BLaER1 treated with 17β-estradiol and CSF1 and Interleukin-3, amounts not matched to agents 10 nM and 100 nM (cell line): ENCODE results near the gene PPARG.
"Not testable (repeated sequence)": the region's sequence is repeated elsewhere in the genome, so short reads cannot be mapped to it uniquely, and the experiment has no call there.

Experiments used
- H3K27ac ChIP-seq, 11 experiments: shearing (Covaris generic); formaldehyde crosslinking; 2 replicates each; pipeline ENCODE4 v1.8.1; 2022
- H3K27me3 ChIP-seq, 11 experiments: shearing (Covaris generic); formaldehyde crosslinking; 2 replicates each; pipeline ENCODE4 v1.8.1; 2022
- H3K36me3 ChIP-seq, 11 experiments: shearing (Covaris generic); formaldehyde crosslinking; 2 replicates each; pipeline ENCODE4 v1.8.1; 2022
- H3K4me1 ChIP-seq, 10 experiments: shearing (Covaris generic); formaldehyde crosslinking; 2 replicates each; pipeline ENCODE4 v1.8.1; 2022
- H3K4me2 ChIP-seq, 11 experiments: shearing (Covaris generic); formaldehyde crosslinking; 2 replicates each; pipeline ENCODE4 v1.8.1; 2022
- H3K4me3 ChIP-seq, 10 experiments: shearing (Covaris generic); formaldehyde crosslinking; 2 replicates each; pipeline ENCODE4 v1.8.1; 2022
- H3K9ac ChIP-seq, 11 experiments: shearing (Covaris generic); formaldehyde crosslinking; 2 replicates each; pipeline ENCODE4 v1.8.1; 2022
- H3K9me3 ChIP-seq, 11 experiments: shearing (Covaris generic); formaldehyde crosslinking; replicated peaks in 1 of 11; 2 replicates each; pipeline ENCODE4 v1.8.1; 2022
- H4K20me1 ChIP-seq, 11 experiments: shearing (Covaris generic); formaldehyde crosslinking; 2 replicates each; pipeline ENCODE4 v1.8.1; 2022
- Cebpa-rat ChIP-seq, 11 experiments: shearing (Covaris generic); IDR thresholded peaks; 2 replicates each; pipeline ENCODE4 v1.8.1; 2022

The PPARG gene

DNA sequence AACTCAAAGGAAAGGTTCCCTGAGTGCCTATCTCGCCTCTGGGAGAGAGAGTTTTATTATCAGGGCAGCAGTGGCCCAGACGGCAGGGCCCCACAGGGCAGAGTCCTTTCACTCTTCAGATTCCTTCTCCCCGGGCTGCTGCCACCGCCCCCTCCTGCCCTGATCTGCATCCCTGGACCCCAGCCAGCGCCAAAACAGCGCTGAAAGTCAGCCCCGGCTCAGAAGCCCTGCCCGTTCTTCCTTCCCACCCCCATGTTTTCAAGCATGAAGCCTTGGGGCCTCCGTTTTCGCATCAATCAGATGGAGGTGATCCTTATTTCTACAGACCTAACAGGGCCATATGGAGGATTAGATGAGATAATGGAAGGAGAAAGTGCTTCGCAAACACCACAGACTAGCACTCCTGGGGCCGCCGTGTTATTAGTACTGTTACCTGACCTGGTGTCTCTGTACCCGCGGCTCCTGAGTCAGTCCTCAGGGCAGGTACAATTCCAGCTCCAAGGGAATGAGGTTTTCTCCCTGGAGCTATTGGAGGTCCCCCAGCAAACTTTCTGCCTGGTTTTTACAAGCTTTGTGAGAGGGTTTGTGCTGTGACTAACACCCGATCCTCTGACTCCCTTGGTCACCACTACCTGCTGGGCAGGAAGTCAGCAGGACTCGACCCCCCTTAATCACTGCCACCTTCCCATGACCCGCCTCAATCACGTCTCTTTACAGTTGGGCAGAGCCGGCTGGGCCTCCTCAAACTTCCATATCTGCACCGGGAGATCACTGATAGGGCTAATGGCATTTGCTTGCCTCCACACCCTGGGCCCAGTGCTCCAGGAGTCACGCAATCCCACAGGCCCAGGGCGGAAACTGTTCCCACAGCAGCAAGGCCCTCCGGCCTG, 156.0 kb downstream of the PPARG start:
- no peaks in the 10 kb centered on the region for H3K27me3 ChIP-seq
- H3K4me1 ChIP-seq, result no peaks in the 10 kb centered on the region
- no peak for TF ChIP-seq Cebpa-rat (IDR thresholded peaks at IDR 0.05)
- no peaks in the 10 kb centered on the region for H4K20me1 ChIP-seq
- H3K4me3 ChIP-seq, result no peak overlapping the region
- no peak overlapping the region for H3K4me2 ChIP-seq
- no peak overlapping the region for H3K27ac ChIP-seq
- no peak overlapping the region for H3K9ac ChIP-seq
- H3K36me3 ChIP-seq, result no peaks in the 10 kb centered on the region
- peaks cover 0 to 9% (median 0%) of the 10 kb centered on the region in 11 experiments; a peak in 4 of 22 replicates for H3K9me3 ChIP-seq

DNA sequence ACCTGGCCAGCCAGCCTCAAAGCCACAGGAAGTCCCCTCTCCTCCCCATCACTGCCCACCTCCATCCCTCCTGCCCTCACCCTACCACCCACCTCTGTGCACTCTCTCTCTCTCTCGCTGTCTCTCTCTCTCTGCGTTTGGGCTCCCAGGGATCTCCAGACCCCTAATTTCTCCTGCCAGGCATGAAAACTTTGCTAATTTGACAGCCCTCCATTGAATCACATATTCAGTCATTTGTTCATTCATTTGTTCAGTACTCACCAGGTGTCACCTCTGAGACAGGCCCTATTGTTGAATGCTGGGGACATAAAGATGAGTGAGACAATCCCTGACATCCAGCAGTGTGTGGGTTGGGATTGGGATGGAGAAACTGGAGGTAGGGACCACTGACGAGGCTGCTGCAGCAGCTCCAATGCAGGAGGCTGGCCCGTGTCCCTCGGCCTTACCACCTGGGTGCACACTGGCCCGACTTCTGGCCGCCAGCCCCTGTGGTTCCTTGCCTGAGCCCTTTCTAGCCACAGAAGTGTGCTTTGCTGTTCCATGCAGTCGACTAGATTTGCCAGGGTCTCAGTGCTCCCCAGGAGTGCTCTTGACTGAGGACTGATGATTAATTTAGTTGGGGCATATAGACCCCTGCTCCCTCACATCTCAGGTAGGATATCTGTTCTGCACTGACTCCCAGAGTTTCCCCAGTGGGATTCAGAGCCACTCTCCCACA, 156.8 kb downstream of the PPARG start:
- no peaks in the 10 kb centered on the region for H3K36me3 ChIP-seq
- H3K27me3 ChIP-seq, result no peaks in the 10 kb centered on the region
- H3K9ac ChIP-seq, result no peak overlapping the region
- H4K20me1 ChIP-seq, result no peaks in the 10 kb centered on the region
- no peak for TF ChIP-seq Cebpa-rat (IDR thresholded peaks at IDR 0.05)
- no peak overlapping the region for H3K27ac ChIP-seq
- no peak overlapping the region for H3K4me3 ChIP-seq
- no peaks in the 10 kb centered on the region for H3K4me1 ChIP-seq
- H3K9me3 ChIP-seq, result peaks cover 0 to 14% (median 0%) of the 10 kb centered on the region in 11 experiments; a peak in 4 of 22 replicates
- H3K4me2 ChIP-seq, result no peak overlapping the region

DNA sequence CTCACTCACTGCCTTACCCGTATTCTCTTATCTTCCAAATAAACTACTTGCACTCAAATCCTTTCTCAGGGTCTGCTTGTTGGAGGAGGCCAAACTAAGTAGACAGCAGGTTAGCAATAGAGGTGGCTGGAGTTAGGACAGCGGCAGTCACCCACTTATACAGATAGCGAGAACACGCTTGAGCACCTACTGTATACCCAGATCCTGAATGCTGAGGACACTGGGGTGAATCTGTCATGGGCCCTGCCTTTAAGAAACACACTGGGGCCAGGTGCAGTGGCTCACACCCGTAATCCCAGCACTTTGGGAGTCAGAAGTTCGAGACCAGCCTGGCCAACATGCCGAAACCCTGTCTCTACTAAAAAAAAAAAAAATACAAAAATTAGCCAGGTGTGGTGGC, 157.4 kb downstream of the PPARG start:
- Histone ChIP-seq H3K9me3 (peaks cover 0 to 15% (median 0%) of the 10 kb centered on the region in 11 experiments; a peak in 5 of 22 replicates), H3K4me2 (no peak overlapping the region), H3K4me1 (no peaks in the 10 kb centered on the region), H3K27ac (no peak overlapping the region), H3K27me3 (no peaks in the 10 kb centered on the region), H3K9ac (no peak overlapping the region), H3K36me3 (no peaks in the 10 kb centered on the region), H3K4me3 (no peak overlapping the region), H4K20me1 (no peaks in the 10 kb centered on the region)
- TF ChIP-seq Cebpa-rat (IDR thresholded peaks at IDR 0.05), result no peak

DNA sequence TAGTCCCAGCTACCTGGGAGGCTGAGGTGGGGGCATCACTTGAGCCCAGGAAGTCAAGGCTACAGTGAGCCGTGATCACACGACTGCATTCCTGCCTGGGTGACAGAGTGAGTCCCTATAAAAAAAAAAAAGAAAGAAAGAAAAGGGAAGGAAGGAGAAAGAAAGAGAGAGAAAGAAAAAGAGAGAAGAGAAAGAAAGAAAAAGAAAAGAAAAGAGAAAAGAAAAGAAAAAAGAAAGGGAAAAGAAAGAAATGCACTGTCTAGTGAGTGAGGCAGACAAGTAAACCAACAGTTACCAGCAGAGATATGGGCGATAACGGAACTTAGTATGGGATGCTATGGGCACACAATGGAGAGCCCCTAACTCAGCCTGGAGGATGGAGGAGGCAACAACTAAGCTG, 158.2 kb downstream of the PPARG start:
- Histone ChIP-seq H3K4me2 (no peak overlapping the region), H3K36me3 (no peaks in the 10 kb centered on the region), H3K9me3 (peaks cover 0 to 21% (median 4%) of the 10 kb centered on the region in 11 experiments; a peak in 5 of 22 replicates), H3K4me1 (0 out of 20 replicates have a peak, but pooled peaks cover 0 to 4% (median 0%) of the 10 kb centered on the region in 10 experiments), H3K27ac (no peak overlapping the region), H4K20me1 (no peaks in the 10 kb centered on the region), H3K9ac (no peak overlapping the region), H3K4me3 (no peak overlapping the region), H3K27me3 (no peaks in the 10 kb centered on the region)
- no peak for TF ChIP-seq Cebpa-rat (IDR thresholded peaks at IDR 0.05)

DNA sequence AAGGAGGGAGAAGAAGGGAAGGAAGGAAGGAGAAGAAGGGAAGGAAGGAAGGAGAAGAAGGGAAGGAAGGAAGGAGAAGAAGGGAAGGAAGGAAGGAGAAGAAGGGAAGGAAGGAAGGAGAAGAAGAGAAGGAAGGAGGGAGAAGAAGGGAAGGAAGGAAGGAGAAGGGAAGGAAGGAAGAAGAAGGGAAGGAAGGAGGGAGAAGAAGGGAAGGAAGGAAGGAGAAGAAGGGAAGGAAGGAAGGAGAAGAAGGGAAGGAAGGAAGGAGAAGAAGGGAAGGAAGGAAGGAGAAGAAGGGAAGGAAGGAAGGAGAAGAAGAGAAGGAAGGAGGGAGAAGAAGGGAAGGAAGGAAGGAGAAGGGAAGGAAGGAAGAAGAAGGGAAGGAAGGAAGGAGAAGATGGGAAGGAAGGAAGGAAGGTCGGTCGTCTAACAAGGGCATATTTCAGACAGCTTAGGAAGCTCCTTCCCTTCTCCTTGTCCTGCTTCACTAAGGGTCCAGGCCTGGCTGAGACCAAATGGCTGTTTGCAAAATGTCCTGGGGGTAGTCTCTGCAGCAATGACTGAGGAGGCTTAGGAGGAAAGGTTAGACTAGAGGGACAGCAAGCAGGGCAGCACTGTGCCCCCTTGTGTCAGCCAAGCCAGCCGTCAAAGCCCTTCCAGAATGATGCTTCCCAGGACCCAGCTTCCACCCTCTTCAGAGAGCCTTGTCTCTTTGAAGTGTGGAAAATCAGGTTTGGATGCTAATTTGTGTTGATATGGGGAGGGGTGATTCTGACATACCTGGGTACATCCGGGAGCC, 159.7 kb downstream of the PPARG start:
- not testable (repeated sequence) for H3K4me1 ChIP-seq, H3K27ac ChIP-seq, H3K9ac ChIP-seq, H3K27me3 ChIP-seq, H3K4me2 ChIP-seq, H3K4me3 ChIP-seq, H3K36me3 ChIP-seq, H4K20me1 ChIP-seq
- peaks cover 0 to 21% (median 4%) of the 10 kb centered on the region in 11 experiments; a peak in 5 of 22 replicates for H3K9me3 ChIP-seq

DNA sequence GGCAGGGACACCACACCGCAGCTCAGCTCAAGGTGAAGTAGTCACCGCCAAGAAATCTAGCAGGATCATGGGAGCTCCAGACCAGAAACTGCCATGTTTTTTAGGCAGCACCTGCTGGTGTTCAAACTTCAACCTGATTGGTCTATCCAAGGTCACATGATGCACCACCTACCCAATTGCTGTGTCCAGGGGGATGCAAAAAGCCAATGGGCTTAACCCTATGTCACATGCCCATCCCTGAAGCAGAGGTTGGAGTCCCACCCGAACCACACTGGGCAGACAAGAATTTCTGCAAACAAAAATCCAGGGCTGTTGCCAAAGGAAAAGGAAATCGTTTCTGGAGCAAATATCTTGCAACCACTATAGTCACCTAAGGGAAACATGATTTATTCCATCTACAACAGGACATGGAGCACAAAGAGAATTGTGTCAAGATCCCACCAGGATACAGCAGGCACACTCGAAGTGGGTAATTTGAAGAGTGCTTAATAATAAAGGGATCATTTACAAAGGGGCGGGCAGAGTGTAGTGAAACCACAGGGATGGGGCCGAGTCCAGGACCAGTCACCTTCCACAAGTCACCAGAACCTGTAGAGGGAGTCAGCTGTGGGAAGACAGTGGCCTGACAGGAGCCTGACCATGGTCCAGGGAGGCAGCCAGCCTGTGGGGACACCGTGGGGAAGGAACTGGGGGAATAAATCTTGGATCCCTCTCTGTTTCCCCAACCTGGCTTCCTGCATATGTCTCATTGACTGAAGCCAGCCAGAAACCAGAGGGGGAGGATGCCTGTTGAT, 161.2 kb downstream of the PPARG start:
- Histone ChIP-seq H3K36me3 (no peaks in the 10 kb centered on the region), H3K4me1 (0 out of 20 replicates have a peak, but pooled peaks cover 0 to 4% (median 0%) of the 10 kb centered on the region in 10 experiments), H3K9ac (no peak overlapping the region), H3K27me3 (no peaks in the 10 kb centered on the region), H3K4me3 (no peak overlapping the region), H3K27ac (no peak overlapping the region), H4K20me1 (no peaks in the 10 kb centered on the region), H3K9me3 (peaks cover 0 to 21% (median 4%) of the 10 kb centered on the region in 11 experiments; a peak in 5 of 22 replicates), H3K4me2 (no peak overlapping the region)
- no peak for TF ChIP-seq Cebpa-rat (IDR thresholded peaks at IDR 0.05)

DNA sequence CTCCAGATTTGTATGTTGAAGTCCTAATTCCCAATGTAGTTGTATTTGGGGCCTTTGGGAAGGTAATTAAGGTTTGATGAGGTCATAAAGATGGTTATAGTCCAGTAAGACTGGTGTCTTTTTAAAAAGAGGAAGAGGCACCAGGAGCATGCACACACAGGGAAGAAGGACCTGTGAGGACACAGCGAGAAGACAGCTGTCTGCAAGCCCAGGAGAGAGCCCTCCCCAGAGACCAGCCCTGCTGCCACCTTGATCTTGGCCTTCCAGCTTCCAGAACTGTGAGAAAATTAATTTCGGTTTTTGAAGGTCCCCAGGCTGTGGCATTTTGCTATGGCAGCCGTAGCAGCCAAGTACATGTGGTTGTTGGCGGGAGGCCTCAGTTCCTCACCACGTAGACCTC, 162.6 kb downstream of the PPARG start:
- no peaks in the 10 kb centered on the region for H3K36me3 ChIP-seq
- H3K4me3 ChIP-seq, result no peak overlapping the region
- no peaks in the 10 kb centered on the region for H4K20me1 ChIP-seq
- H3K27me3 ChIP-seq, result no peaks in the 10 kb centered on the region
- H3K4me1 ChIP-seq, result 0 out of 20 replicates have a peak, but pooled peaks cover 0 to 4% (median 0%) of the 10 kb centered on the region in 10 experiments
- no peak overlapping the region; a peak in 1 of 22 replicates for H3K4me2 ChIP-seq
- no peak overlapping the region for H3K9ac ChIP-seq
- H3K9me3 ChIP-seq, result peaks cover 0 to 21% (median 4%) of the 10 kb centered on the region in 11 experiments; a peak in 5 of 22 replicates
- no peak overlapping the region for H3K27ac ChIP-seq
- TF ChIP-seq Cebpa-rat (IDR thresholded peaks at IDR 0.05), result no peak

DNA sequence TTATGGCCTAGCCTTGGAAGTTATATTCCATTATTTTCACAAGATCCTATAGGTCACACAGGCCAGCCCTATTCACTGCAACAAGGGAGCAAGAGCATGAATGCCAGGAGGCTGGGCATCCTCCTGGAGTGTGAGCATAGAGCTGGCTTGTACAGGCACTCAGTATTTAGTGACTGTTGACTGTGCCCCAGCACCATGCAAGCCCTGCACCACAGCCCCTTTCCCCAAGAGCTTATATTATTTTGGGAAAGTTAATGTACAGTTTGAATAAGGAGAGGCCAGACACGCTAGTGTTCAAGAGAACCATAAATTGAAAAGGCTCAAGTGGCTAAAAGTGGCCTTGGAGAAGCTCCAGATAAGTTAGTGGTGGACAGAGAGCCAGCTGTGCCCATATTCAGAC, 163.1 kb downstream of the PPARG start:
- Histone ChIP-seq H3K4me3 (no peak overlapping the region), H3K4me1 (0 out of 20 replicates have a peak, but pooled peaks cover 0 to 4% (median 0%) of the 10 kb centered on the region in 10 experiments), H3K27me3 (no peaks in the 10 kb centered on the region), H3K36me3 (no peaks in the 10 kb centered on the region), H3K9ac (no peak overlapping the region), H3K4me2 (no peak overlapping the region), H3K9me3 (peaks cover 0 to 21% (median 4%) of the 10 kb centered on the region in 11 experiments; a peak in 5 of 22 replicates), H3K27ac (no peak overlapping the region), H4K20me1 (no peaks in the 10 kb centered on the region)
- no peak for TF ChIP-seq Cebpa-rat (IDR thresholded peaks at IDR 0.05)
